Epithelial cell of proximal tubule (primary cell): Measurements from ENCODE around the gene MTA3. TPM values are rescaled to one million over a fixed set of nuclear protein-coding genes. Genes with fewer than 3 reads are reported as not detected.

Experiments
- DNase-seq: peaks from one replicate; pipeline ENCODE4 v3.0.0-alpha.2; 2011; ENCODE audit warnings: low read depth
- H3K4me3 ChIP-seq: 2 replicates; pipeline ENCODE4 v1.5.1; 2011; ENCODE audit warnings: low read depth, mild to moderate bottlenecking, low read length
- total RNA-seq: library from RNA; depleted of rRNA; stranded (reverse); fragments of >200 nt; gene quantifications from 2 replicates; pipeline ENCODE4 v1.2.3, GENCODE V29; 2015
- TF ChIP-seq, protein P1 (sequence below): conservative IDR thresholded peaks from 2 replicates; pipeline ENCODE4 v1.5.1; 2012; ENCODE audit warnings: low read depth, mild to moderate bottlenecking, low read length

MTA3 gene
- total RNA-seq, 1 donor from 2014 or later: 17.8 TPM

DNA sequence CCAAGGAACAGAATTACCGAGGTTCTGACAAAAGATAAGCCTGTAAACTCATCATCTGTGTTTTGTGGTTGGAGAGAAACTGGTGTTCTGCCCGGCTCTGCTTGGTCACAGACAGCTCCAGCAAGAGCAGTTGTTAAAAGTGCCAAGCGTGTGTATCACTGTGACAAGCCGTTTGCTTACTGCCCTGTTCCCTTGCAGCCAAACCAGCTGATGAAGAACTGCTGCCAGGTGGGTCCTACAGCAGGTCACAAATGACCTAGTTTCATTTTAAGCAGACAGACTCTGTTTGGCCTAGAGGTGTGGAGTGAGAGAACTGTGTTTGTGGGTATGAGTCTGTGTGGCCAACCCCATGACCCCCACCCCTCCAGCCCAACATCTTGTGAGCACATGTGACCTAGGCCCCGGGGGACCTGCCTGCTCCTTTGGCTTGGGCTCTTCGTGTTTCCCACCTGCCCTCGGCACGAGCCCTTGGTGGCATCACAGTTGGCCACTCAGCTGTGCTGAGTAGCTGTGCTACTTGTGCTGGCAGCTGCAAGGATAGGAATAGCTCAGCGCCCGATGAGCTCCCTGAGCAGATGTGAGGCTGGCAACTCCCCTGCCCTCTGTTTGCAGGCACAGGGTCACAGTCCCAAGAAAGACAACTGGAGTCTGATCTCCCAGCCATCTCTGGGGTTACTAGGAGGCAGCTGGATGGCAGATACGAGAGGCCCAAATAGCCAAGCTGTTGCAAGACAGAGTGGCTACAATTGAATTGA is 185.8 kb downstream of the MTA3 start:
- no peak for DNase-seq
- H3K4me3 ChIP-seq: no peak overlapping the region
- TF ChIP-seq, protein P1, sequence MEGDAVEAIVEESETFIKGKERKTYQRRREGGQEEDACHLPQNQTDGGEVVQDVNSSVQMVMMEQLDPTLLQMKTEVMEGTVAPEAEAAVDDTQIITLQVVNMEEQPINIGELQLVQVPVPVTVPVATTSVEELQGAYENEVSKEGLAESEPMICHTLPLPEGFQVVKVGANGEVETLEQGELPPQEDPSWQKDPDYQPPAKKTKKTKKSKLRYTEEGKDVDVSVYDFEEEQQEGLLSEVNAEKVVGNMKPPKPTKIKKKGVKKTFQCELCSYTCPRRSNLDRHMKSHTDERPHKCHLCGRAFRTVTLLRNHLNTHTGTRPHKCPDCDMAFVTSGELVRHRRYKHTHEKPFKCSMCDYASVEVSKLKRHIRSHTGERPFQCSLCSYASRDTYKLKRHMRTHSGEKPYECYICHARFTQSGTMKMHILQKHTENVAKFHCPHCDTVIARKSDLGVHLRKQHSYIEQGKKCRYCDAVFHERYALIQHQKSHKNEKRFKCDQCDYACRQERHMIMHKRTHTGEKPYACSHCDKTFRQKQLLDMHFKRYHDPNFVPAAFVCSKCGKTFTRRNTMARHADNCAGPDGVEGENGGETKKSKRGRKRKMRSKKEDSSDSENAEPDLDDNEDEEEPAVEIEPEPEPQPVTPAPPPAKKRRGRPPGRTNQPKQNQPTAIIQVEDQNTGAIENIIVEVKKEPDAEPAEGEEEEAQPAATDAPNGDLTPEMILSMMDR: no peak

GRCh38 chr2:42754776-42755140 is 186.3 kb downstream of the MTA3 start:
- DNase-seq: no peak
- no peak overlapping the region for H3K4me3 ChIP-seq
- TF ChIP-seq, protein P1: no peak

- TF ChIP-seq, protein P1: no peak
- DNase-seq: no peak
- no peak overlapping the region for H3K4me3 ChIP-seq
Observed at GRCh38 chr2:42755191-42755880, 186.9 kb downstream of the MTA3 start.

- H3K4me3 ChIP-seq: no peak overlapping the region
- DNase-seq: no peak
- TF ChIP-seq, protein P1: no peak
Observed at GRCh38 chr2:42756150-42756775, 187.8 kb downstream of the MTA3 start.

DNA sequence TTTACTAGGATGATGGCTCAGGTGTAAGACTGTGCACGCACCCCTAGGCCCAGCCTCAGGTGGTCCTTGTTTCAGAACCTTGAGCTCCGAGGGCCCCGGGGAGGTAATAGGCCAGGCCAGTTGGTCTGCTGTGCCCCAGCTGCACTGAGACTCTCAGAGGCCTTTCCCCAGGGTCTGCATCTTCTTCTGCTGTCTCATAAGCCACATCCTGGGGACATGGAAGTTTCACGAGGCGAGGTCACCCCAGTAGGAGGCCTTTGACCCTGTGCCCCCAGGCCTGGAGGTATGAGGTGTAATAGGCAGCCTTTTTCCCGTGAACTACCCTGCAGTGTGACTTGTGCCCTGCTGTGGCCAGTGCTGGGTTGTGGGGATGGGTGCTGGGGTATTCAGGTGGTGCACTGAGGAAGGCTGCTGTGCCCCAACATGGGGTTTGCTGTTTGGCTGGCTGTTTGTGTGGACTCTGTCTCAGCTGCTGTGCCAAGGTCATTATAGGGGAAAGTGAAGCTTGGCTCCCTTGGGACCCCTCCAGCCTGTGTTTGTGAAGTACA is 188.6 kb downstream of the MTA3 start:
- TF ChIP-seq, protein P1: no peak
- H3K4me3 ChIP-seq: no peak overlapping the region
- DNase-seq: no peak

- TF ChIP-seq, protein P1: no peak
- no peak for DNase-seq
- no peak overlapping the region for H3K4me3 ChIP-seq
Observed at GRCh38 chr2:42757981-42758740, 189.7 kb downstream of the MTA3 start.
